CD4-positive, alpha-beta T cell treated with Interleukin-21 for 1 hour (primary cell): ENCODE results near the gene CREBZF.
"Not testable (repeated sequence)": the region's sequence is repeated elsewhere in the genome, so short reads cannot be mapped to it uniquely, and the experiment has no call there.

Experiments
- DNase-seq: peaks from one replicate; pipeline ENCODE4 v3.0.0-alpha.2; 2020

The CREBZF gene

DNA sequence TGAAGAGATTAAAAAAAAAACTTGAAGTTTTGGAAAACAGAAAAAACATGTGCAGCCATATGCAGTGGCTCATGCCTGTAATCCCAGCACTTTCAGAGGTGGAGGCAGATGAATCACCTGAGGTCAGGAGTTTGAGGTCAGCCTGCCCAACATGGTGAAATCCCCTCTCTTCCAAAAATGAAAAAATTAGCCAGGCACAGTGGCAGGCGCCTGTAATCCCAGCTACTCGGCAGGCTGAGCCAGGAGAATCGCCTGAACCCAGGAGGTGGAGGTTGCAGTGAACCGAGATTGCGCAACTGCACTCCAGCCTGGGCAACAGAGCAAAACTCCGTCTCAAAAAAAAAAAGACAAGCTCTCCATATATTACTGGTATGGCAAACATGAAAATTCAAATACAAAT, 45.4 kb downstream of the CREBZF start:
- no peak for DNase-seq

DNA sequence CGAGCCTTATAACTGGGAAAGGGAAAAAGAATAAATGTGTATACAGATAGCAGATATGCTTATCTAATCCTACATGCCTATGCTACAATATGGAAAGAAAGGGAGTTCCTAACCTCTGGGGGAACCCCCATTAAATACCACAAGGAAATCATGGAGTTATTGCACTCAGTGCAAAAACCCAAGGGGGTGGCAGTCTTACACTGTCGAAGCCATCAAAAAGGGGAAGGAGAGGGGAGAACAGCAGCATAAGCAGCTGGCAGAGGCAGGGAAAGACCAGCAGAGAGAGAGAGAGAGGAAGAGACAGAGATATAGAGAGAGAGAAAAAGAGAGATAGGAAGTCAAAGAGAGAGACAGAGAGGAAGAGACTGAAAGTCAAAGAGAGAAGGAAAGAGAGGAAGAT, 53.3 kb downstream of the CREBZF start:
- DNase-seq = not testable (repeated sequence)
